Mucosa of gallbladder (tissue), 1 donor: ENCODE results near the gene HSD17B2. TPM values are rescaled to one million over a fixed set of nuclear protein-coding genes. Genes with fewer than 3 reads are reported as not detected.

ENCODE experiments used
- DNase-seq: peaks from one replicate; pipeline ENCODE4 v3.0.0-alpha.2; 2020; ENCODE audit warnings: low spot score
- total RNA-seq: library from RNA; stranded (reverse); gene quantifications from one replicate; pipeline ENCODE4 v1.2.1, GENCODE V29; 2021
- donor health status: DM: no; HTN: no; CAD: no.

HSD17B2 gene
- total RNA-seq, 1 donor from 2014 or later, result 114 TPM

DNA sequence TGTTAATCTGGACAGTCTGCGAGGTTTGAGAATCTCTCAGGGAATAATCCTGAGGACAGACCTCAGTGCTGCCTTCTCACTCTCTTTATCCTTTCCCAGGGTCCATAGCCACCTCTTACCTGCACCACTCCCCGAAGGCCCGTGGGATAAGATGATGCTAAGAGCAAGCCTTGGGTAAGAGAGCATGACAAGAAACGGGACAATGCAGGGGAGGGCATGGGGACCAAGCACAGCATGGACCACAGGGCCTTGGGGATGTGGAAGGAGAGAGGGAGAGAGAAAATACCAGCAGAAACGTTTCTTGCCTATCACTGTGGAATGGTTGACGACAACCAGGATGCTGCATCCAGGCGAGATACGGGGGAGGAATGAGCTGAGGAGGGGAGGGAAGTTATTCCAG, 15.5 kb upstream of the HSD17B2 start:
- no peak for DNase-seq

GRCh38 chr16:82020051-82020450, 15.0 kb upstream of the HSD17B2 start:
- no peak for DNase-seq

GRCh38 chr16:82023206-82023605, 11.8 kb upstream of the HSD17B2 start:
- DNase-seq, result no peak

DNA sequence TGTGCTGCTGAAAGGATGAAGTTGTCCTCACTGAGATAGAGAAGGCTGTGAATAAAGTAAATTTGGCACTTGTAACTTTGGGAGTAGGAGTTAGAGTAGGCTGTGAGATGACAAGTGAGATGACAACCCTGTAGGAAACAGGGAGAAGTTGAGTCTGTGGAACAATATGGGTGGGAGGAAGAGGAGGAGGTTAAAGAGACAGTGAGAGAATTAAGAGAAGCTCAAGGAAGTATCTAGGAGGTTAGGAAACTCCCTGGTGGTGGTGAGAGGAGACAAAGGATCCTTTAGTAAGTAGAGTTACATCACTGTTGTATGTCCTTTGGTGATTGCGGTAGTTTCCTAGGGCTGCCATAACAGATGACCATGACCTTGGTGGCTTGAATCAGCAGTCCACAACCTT, 10.7 kb upstream of the HSD17B2 start:
- no peak for DNase-seq

DNA sequence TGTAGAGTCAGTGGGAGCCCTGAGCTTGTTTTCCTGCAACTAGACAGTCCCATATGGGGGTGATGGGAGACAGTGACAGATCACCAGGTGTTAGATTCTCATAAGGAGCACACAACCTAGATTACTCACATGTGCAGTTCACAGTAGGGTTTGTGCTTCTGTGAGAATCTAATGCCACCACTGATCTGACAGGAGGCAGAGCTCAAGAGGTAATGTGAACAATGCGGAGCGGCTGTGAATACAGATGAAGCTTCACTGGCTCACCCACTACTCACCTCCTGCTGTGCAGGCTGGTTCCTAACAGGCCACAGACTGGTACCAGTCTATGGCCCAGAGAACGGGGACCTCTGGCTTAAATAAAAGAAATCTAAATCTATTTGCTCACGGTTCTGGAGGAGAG, 10.2 kb upstream of the HSD17B2 start:
- no peak for DNase-seq

DNA sequence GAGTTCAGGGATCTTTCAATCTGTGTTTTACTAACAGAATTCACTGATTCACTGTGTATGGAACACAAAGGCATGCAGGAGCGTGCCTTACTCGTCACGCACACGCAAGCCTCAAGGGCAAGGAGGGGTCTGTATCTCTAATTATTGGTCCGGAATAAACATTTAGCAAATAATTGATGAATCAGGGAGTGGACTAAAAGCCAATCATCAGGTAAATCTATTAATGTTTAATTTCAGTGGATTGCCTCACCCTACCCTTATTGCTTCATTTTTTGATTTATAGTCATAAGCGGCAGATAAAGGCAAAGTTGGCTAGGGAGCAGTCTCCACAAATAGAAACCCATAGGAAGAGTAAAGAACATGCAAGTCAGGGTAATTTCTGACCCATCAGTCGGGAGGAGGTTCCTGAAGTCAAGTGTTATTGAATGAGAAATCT, 7.4 kb upstream of the HSD17B2 start:
- peak; percentile 38 for DNase-seq

DNA sequence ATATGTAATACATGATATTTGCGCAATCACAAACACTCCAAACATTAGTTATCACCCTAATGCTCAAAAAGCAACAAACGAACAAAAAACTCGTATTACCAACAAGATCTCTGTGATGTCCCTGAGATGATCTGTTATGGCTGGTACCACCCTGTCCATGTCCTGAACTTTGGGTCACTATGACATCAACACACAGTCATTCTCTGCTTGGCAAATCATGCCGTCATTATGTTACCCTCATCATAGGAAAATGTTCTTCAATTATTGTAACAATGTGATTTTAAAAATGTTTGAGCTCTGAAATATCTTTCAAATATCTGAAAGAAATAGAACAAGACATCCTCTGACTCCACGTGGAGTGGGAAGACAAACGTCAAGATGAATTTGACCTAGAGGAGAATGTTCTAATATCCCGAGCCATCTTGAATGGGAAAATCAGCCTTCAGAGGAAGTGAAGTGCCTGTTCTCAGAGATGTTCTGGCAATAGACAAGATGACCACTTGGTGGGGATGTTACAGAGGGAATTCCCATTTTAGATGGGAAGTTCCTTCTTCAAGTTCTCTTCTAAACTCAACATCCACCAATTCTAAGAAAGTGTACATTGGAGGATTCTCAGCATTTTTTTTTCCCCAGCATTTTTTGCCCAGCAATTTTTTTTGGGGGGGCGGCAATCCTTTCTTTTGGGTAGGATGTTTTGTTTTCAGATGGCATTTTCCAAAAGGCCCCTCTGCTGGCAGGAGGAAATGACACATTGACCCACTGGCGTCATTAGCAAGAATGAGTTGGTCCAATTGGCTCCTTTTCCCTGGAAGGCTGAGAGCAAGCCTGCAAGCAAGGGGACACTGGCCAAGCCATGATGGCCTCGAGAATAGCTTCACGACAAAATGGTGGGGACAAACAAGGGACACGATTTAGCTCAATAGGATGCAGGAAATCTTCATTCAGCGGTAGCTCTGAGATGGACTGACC, 3.7 kb upstream of the HSD17B2 start:
- DNase-seq, result no peak

- peak; percentile 31 for DNase-seq
These were observed 2.0 kb upstream of the HSD17B2 start for GRCh38 chr16:82033006-82033405.

DNA sequence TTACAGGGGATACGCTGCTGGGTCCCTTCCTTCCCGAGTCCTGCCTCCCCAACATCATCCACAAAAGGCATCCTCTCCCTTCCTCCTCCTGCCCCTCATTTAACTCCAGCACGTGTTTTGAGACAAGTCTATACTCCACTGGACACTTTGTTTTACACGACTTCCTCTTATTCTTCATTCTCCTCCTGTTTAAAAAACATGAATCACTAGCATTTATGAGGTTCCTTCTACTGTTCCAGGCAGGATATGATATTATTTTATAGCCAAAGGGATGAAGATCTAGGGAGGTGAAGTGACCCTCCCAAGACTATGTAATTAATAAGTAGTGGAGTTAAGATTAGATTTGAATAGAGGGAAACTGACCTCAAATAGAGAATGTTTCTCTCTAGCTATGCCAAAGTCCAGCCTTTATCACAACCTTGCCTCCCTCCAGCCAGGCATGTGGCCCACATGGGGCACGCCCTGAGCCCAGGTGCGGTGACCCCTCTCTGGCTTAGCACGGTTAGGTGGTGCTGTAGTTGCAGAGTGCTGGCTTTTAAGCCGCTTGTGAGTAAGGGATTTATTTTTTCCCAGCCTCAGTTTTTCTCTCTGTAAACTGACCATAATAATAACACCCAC, 1.3 kb upstream of the HSD17B2 start:
- DNase-seq, result peak; percentile 75

GRCh38 chr16:82037251-82037650, 2.2 kb downstream of the HSD17B2 start:
- DNase-seq, result no peak

- DNase-seq, result no peak
These were observed 2.6 kb downstream of the HSD17B2 start for GRCh38 chr16:82037666-82038065.

- no peak for DNase-seq
These were observed 5.2 kb downstream of the HSD17B2 start for GRCh38 chr16:82040296-82040695.

- no peak for DNase-seq
These were observed 6.5 kb downstream of the HSD17B2 start for GRCh38 chr16:82041542-82041941.

- DNase-seq, result no peak
These were observed 7.1 kb downstream of the HSD17B2 start for GRCh38 chr16:82042144-82042543.

GRCh38 chr16:82042846-82043245, 7.8 kb downstream of the HSD17B2 start:
- no peak for DNase-seq

GRCh38 chr16:82043680-82044584, 8.9 kb downstream of the HSD17B2 start:
- no peak for DNase-seq

DNA sequence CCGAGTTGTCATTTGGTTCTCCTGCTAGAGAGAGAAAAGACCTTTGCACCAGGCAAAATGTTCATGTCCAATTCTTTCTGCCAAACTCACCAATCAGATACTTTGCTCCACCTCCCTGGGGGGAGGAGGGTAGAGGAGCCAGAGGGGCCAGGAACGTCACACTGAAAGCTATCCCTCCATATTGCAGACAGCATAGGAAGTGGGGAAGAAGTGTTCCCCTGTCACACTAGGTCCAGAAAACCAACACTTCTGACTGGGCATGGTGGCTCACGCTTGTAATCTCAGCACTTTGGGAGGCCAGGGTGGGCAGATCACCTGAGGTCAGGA, 9.5 kb downstream of the HSD17B2 start:
- DNase-seq, result no peak

DNA sequence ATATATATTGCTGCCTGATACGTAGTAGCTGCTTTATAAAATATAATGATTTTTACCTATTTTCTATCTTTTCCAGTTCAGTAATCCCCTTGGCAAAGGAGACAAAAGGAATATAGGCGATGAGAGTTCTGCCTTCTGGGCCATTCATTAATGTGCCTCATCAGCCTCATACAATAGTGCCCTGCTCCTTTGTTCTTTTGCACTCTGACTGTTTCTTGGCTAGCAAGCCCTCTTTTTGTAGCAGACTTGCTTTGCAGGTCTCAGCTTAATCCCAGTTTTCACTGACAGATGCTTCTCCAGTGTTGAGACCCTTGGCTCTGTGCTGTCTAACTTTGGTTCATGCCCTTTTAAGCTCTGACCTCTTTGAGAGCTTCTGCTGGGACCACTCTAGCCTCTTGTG, 10.4 kb downstream of the HSD17B2 start:
- no peak for DNase-seq

- DNase-seq, result no peak
These were observed 11.5 kb downstream of the HSD17B2 start for GRCh38 chr16:82046541-82046940.

- DNase-seq, result no peak
These were observed 11.9 kb downstream of the HSD17B2 start for GRCh38 chr16:82046941-82047340.

DNA sequence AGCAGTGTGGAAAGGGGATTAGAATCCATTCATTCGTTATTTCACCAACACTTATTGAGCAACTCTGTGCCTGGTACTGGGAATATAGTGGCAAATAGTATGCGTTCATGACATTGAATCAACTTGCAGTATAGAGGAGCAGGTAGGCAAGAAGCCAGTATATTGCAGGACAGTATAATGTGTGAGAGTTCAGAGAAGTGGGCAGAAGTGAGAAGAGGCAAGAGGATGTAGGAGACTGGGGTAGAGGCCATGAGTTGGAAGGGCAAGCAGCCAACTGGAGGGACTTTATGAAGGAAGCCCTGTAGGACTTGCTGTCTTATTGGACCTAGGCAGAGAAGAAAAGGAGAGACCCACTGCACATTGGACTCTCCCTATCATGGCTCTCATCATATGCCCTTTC, 12.3 kb downstream of the HSD17B2 start:
- DNase-seq, result no peak

DNA sequence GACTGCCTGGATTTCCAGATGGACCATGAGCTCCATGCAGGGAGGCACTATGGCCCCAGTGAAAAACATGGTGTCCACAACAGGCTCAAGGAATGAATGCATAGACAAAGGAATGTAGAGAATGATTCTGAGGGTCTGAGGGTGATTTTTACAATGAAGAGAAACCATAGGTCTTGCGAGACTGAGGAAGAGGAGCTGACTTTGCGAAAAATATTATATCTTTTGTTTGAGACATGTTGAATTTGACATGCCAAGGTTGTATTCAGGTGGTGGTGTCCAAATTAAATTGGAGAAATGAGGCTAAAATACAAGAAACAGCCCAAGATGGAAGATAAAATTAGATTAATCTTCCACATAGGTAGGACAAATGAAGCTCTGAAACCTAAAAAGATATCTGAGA, 12.7 kb downstream of the HSD17B2 start:
- no peak for DNase-seq
